H9 (cell line): ENCODE results near the gene MED25. TPM values are rescaled to one million over a fixed set of nuclear protein-coding genes. Genes with fewer than 3 reads are reported as not detected.

Source experiments
- DNase-seq: peaks from one replicate; pipeline ENCODE4 v3.0.0-alpha.2; 2017
- H2AFZ ChIP-seq: one replicate; pipeline ENCODE4 v1.6.1; 2013; ENCODE audit warnings: mild to moderate bottlenecking, low read length, control low read depth, moderate library complexity
- H2AK5ac ChIP-seq: 2 replicates; pipeline ENCODE4 v1.6.1; 2013; ENCODE audit warnings: low read length, control low read depth, mixed read lengths; ENCODE audit not compliant: insufficient read length
- H2BK120ac ChIP-seq: one replicate; pipeline ENCODE4 v1.6.1; 2013; ENCODE audit warnings: low read depth, mild to moderate bottlenecking, low read length, control low read depth, inconsistent platforms; ENCODE audit not compliant: poor library complexity, severe bottlenecking
- H2BK12ac ChIP-seq: 2 replicates; pipeline ENCODE4 v1.6.1; 2013; ENCODE audit warnings: low read length, control low read depth, mixed read lengths, low read depth; ENCODE audit not compliant: insufficient read length
- H2BK15ac ChIP-seq: 2 replicates; pipeline ENCODE4 v1.6.1; 2013; ENCODE audit warnings: low read depth, low read length, control low read depth
- H2BK20ac ChIP-seq: one replicate; pipeline ENCODE4 v1.6.1; 2013; ENCODE audit warnings: low read depth, mild to moderate bottlenecking, low read length, control low read depth, inconsistent platforms; ENCODE audit not compliant: poor library complexity, severe bottlenecking
- H2BK5ac ChIP-seq: 2 replicates; pipeline ENCODE4 v1.6.1; 2013; ENCODE audit warnings: low read length, control low read depth, mixed read lengths; ENCODE audit not compliant: insufficient read length
- H3K14ac ChIP-seq: 2 replicates; pipeline ENCODE4 v1.6.1; 2013; ENCODE audit warnings: low read length, control low read depth; ENCODE audit not compliant: insufficient read depth
- H3K18ac ChIP-seq: 2 replicates; pipeline ENCODE4 v1.6.1; 2013; ENCODE audit warnings: low read depth, mild to moderate bottlenecking, mixed read lengths, low read length, control low read depth; ENCODE audit not compliant: insufficient read length
- H3K23ac ChIP-seq: 2 replicates; pipeline ENCODE4 v1.6.1; 2013; ENCODE audit warnings: low read length, control low read depth, mixed read lengths, low read depth; ENCODE audit not compliant: insufficient read length
- H3K23me2 ChIP-seq: 2 replicates; pipeline ENCODE4 v1.6.1; 2013; ENCODE audit warnings: low read depth, mild to moderate bottlenecking, mixed read lengths, low read length, control low read depth; ENCODE audit not compliant: insufficient read length, poor library complexity, severe bottlenecking
- H3K27ac ChIP-seq: 2 replicates; pipeline ENCODE4 v1.5.1; 2013; ENCODE audit warnings: low read length, control low read depth, mixed read lengths, low read depth; ENCODE audit not compliant: insufficient read length
- H3K27me3 ChIP-seq: 2 replicates; pipeline ENCODE4 v1.6.1; 2013; ENCODE audit warnings: low read length, control low read depth, inconsistent platforms; ENCODE audit not compliant: insufficient read depth
- H3K4ac ChIP-seq: 2 replicates; pipeline ENCODE4 v1.6.1; 2013; ENCODE audit warnings: low read depth, mild to moderate bottlenecking, control low read depth, inconsistent platforms, low read length, moderate library complexity
- H3K4me1 ChIP-seq: 2 replicates; pipeline ENCODE4 v1.6.1; 2013; ENCODE audit warnings: low read length, control low read depth, inconsistent platforms; ENCODE audit not compliant: insufficient read depth
- H3K4me2 ChIP-seq: 2 replicates; pipeline ENCODE4 v1.6.1; 2013; ENCODE audit warnings: low read length, control low read depth, mixed read lengths; ENCODE audit not compliant: insufficient read length, insufficient read depth
- H3K56ac ChIP-seq: 2 replicates; pipeline ENCODE4 v1.6.1; 2013; ENCODE audit warnings: low read depth, mild to moderate bottlenecking, mixed read lengths, low read length, control low read depth; ENCODE audit not compliant: insufficient read length
- H3K79me1 ChIP-seq: 2 replicates; pipeline ENCODE4 v1.6.1; 2013; ENCODE audit warnings: low read depth, mild to moderate bottlenecking, moderate library complexity, low read length, control low read depth, inconsistent platforms; ENCODE audit not compliant: insufficient read depth, poor library complexity, severe bottlenecking
- H3K79me2 ChIP-seq: 2 replicates; pipeline ENCODE4 v1.6.1; 2013; ENCODE audit warnings: low read length, control low read depth, inconsistent platforms; ENCODE audit not compliant: insufficient read depth
- H3K9ac ChIP-seq: 2 replicates; pipeline ENCODE4 v1.6.1; 2013; ENCODE audit warnings: low read length, control low read depth, mixed read lengths; ENCODE audit not compliant: insufficient read length; ENCODE audit errors: extremely low read depth
- H3K9me3 ChIP-seq: one replicate; pipeline ENCODE4 v1.6.1; 2013; ENCODE audit warnings: low read depth, low read length, inconsistent platforms; ENCODE audit not compliant: control insufficient read depth
- H3T11ph ChIP-seq: one replicate; pipeline ENCODE4 v1.6.1; 2013; ENCODE audit warnings: mild to moderate bottlenecking, low read length, control low read depth, inconsistent platforms
- H4K20me1 ChIP-seq: one replicate; pipeline ENCODE4 v1.6.1; 2013; ENCODE audit not compliant: control insufficient read depth, insufficient read length, insufficient read depth
- H4K5ac ChIP-seq: 2 replicates; pipeline ENCODE4 v1.6.1; 2013; ENCODE audit warnings: low read depth, mild to moderate bottlenecking, mixed read lengths, low read length, control low read depth; ENCODE audit not compliant: insufficient read length
- H4K8ac ChIP-seq: replicated peaks from 2 replicates; pipeline ENCODE4 v1.6.1; 2013; ENCODE audit warnings: low read length, control low read depth, mixed read lengths, low read depth; ENCODE audit not compliant: insufficient read length
- H4K91ac ChIP-seq: 2 replicates; pipeline ENCODE4 v1.6.1; 2013; ENCODE audit warnings: low read depth, mild to moderate bottlenecking, moderate library complexity, mixed read lengths, low read length, control low read depth; ENCODE audit not compliant: insufficient read length
- H3K27ac Mint-ChIP-seq, 3 experiments: 2 replicates in 2 of 3; 3 replicates in 1 of 3; pipeline ENCODE4 v1.8.0; 2020 to 2021; ENCODE audit warnings: mixed read lengths in 3 of 3, mild to moderate bottlenecking in 1 of 3, moderate library complexity in 1 of 3
- H3K27me3 Mint-ChIP-seq: 2 replicates; pipeline ENCODE4 v1.8.0; 2021; ENCODE audit warnings: low read depth, mild to moderate bottlenecking, moderate library complexity, mixed read lengths
- H3K36me3 Mint-ChIP-seq, 3 experiments: 2 replicates in 2 of 3; 3 replicates in 1 of 3; pipeline ENCODE4 v1.8.0; 2020 to 2021; ENCODE audit warnings: low read depth in 3 of 3, mixed read lengths in 3 of 3; ENCODE audit not compliant: insufficient read depth in 1 of 3
- H3K4me1 Mint-ChIP-seq, 2 experiments: 2 replicates each; pipeline ENCODE4 v1.8.0; 2020; ENCODE audit warnings: mixed read lengths in 2 of 2
- H3K4me3 Mint-ChIP-seq, 2 experiments: 2 replicates in 1 of 2; 3 replicates in 1 of 2; pipeline ENCODE4 v1.8.0; 2020 to 2021; ENCODE audit warnings: mild to moderate bottlenecking in 2 of 2, mixed read lengths in 2 of 2, moderate library complexity in 1 of 2
- H3K9me3 Mint-ChIP-seq, 2 experiments: 2 replicates in 1 of 2; 3 replicates in 1 of 2; pipeline ENCODE4 v1.8.0; 2020; ENCODE audit warnings: mild to moderate bottlenecking in 2 of 2, mixed read lengths in 2 of 2, moderate library complexity in 1 of 2
- WGBS: extraction: QIAGEN DNeasy Blood & Tissue Kit; methylation state at CpG from one replicate; pipeline ENCODE4 v1.1.7; 2013; ENCODE audit warnings: missing lambda C conversion rate, low lambda C conversion rate, mixed read lengths; ENCODE audit not compliant: insufficient read length; ENCODE audit errors: extremely low coverage; 5-methylcytosine and 5-hydroxymethylcytosine counted together
- total RNA-seq: library from RNA; stranded (reverse); gene quantifications from 2 replicates; pipeline ENCODE4 v1.2.1, GENCODE V29; 2021
- TF ChIP-seq, protein P1 (sequence below): fragments of 200-600 bp; sonication (generic); conservative IDR thresholded peaks from 3 replicates; pipeline ENCODE4 v1.8.0; 2021; ENCODE audit warnings: antibody characterized with exemption, mild to moderate bottlenecking

MED25 gene
- total RNA-seq, 1 experiment from 2014 or later, result 77.5 TPM

DNA sequence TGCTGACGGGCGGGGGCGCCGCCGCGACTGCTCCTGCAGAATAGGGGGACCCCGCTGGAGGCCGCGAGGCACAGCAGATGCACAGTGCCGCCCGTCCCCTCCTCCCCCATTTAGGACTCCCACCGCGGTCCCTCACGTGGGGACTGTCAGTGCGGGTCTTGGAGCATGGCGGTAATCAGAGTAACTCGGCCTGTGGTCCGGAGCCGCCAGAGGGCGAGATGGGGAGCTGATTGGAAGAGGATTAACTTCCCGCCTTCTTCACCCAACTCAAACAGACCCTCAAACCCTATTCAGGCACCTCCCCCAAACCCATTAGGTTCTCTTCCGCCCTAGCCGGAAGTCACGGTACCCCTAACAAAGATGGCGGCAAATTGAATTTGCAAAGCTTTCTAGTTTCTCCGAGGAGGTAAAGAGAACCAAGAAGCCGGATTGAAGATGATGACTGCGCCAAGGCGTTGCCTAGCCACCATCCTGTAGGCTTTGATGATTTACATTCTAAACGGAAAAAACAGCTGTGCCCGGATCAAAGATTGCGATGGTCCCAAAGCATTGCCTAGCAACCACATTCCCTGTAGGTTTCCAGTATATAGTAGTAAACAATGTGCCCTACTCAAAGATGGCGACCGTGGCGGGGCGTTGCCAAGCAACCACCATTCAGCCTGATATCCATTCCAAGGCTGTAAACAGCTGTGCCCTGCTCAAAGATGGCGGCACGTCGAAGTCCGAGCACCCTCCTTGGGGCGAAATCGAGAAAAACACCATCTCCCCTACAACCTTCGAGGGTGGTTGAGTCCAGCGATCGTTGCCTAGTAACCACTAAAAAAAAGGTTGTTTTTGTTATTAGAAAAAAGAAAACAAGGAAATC, 4.9 kb upstream of the MED25 start, which contains the start of gene FUZ:
Gene FUZ, minus strand, starts transcription at position 296 of the 865 bp plus-strand sequence. Its CDS starts 186 bp downstream, at position 110.
- Histone ChIP-seq H4K5ac (peak within 1 kb of the TSS; percentile 50), H4K91ac (peak within 1 kb of the TSS; percentile 14), H3K23ac (no peak within 1 kb of the TSS), H3K4me2 (peak within 1 kb of the TSS; percentile 84), H4K8ac (no peak within 1 kb of the TSS), H2BK12ac (peak within 1 kb of the TSS; percentile 47), H4K20me1 (no peaks in the 10 kb centered on the region), H2BK20ac (peak within 1 kb of the TSS; percentile 76), H3T11ph (peak within 1 kb of the TSS; percentile 92), H3K79me1 (no peaks in the 10 kb centered on the region), H3K18ac (peak within 1 kb of the TSS; percentile 99), H3K14ac (peak within 1 kb of the TSS; percentile 95), H2BK15ac (no peak within 1 kb of the TSS), H3K4ac (no peak within 1 kb of the TSS; the same call in 1 of the 2 replicates), H2AK5ac (no peak within 1 kb of the TSS), H2AFZ (peak within 1 kb of the TSS; percentile 85), H3K23me2 (peaks cover 13% of the 10 kb centered on the region), H2BK5ac (peak within 1 kb of the TSS; percentile 97), H3K9me3 (no peaks in the 10 kb centered on the region), H3K56ac (no peak within 1 kb of the TSS), H3K27ac (peak within 1 kb of the TSS; percentile 71), H3K27me3 (no peaks in the 10 kb centered on the region), H2BK120ac (peak within 1 kb of the TSS; percentile 96), H3K9ac (peak within 1 kb of the TSS; percentile 90), H3K79me2 (no peaks in the 10 kb centered on the region), H3K4me1 (peaks cover 3% of the 10 kb centered on the region)
- TF ChIP-seq, protein P1, sequence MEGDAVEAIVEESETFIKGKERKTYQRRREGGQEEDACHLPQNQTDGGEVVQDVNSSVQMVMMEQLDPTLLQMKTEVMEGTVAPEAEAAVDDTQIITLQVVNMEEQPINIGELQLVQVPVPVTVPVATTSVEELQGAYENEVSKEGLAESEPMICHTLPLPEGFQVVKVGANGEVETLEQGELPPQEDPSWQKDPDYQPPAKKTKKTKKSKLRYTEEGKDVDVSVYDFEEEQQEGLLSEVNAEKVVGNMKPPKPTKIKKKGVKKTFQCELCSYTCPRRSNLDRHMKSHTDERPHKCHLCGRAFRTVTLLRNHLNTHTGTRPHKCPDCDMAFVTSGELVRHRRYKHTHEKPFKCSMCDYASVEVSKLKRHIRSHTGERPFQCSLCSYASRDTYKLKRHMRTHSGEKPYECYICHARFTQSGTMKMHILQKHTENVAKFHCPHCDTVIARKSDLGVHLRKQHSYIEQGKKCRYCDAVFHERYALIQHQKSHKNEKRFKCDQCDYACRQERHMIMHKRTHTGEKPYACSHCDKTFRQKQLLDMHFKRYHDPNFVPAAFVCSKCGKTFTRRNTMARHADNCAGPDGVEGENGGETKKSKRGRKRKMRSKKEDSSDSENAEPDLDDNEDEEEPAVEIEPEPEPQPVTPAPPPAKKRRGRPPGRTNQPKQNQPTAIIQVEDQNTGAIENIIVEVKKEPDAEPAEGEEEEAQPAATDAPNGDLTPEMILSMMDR, result peak; percentile 63
- H3K27me3 Mint-ChIP-seq, result peaks cover 7% of the 10 kb centered on the region
- DNase-seq, result peak; percentile 99
- H3K4me3 Mint-ChIP-seq, result peak within 1 kb of the TSS; percentile 90 to 96
- no peaks in the 10 kb centered on the region; a peak in 1 of 5 replicates for H3K9me3 Mint-ChIP-seq
- H3K27ac Mint-ChIP-seq, result peak within 1 kb of the TSS; percentile 97 to 100 (median 100)
- peaks cover 17 to 35% of the 10 kb centered on the region in 2 experiments for H3K4me1 Mint-ChIP-seq
- peaks cover 2 to 5% (median 4%) of the 10 kb centered on the region in 3 experiments; a peak in 5 of 7 replicates for H3K36me3 Mint-ChIP-seq
- WGBS, result no CpG with 5 or more reads among the region's 45 CpGs
